CD14-positive monocyte (primary cell): ENCODE results near the gene ZNF606. TPM values are rescaled to one million over a fixed set of nuclear protein-coding genes. Genes with fewer than 3 reads are reported as not detected.
"Not testable (repeated sequence)": the region's sequence is repeated elsewhere in the genome, so short reads cannot be mapped to it uniquely, and the experiment has no call there.

Experiments used
- DNase-seq, 3 donors: peaks; one replicate each; pipeline ENCODE4 v3.0.0-alpha.2; 2011 to 2022
- H2AFZ ChIP-seq: 2 replicates; pipeline ENCODE4 v1.6.0; 2012; ENCODE audit warnings: mild to moderate bottlenecking, low read depth, low read length, inconsistent platforms; ENCODE audit not compliant: insufficient read depth, poor library complexity, severe bottlenecking
- H3K27ac ChIP-seq, 2 donors: 1 replicate in 1 of 2; 2 replicates in 1 of 2; pipeline ENCODE4 v1.5.1; 2012 to 2013; ENCODE audit warnings: low read length in 2 of 2, control low read depth in 1 of 2, inconsistent platforms in 1 of 2, low read depth in 1 of 2, mild to moderate bottlenecking in 1 of 2
- H3K27me3 ChIP-seq, 2 donors: one replicate each; pipeline versions ENCODE4 v1.6.0 to v1.6.1; 2011 to 2013; ENCODE audit warnings: low read length in 2 of 2; ENCODE audit not compliant: control insufficient read depth in 2 of 2, insufficient read depth in 2 of 2
- H3K36me3 ChIP-seq, 2 donors: replicated peaks in 1 of 2; 1 replicate in 1 of 2; 2 replicates in 1 of 2; pipeline versions ENCODE4 v1.5.1 to v1.6.1; 2012 to 2013; ENCODE audit warnings: low read length in 2 of 2, control low read depth in 1 of 2, inconsistent platforms in 1 of 2, mild to moderate bottlenecking in 1 of 2; ENCODE audit not compliant: insufficient read depth in 2 of 2, control insufficient read depth in 1 of 2
- H3K4me1 ChIP-seq, 2 donors: 1 replicate in 1 of 2; 2 replicates in 1 of 2; pipeline versions ENCODE4 v1.5.1 to v1.6.1; 2012 to 2013; ENCODE audit warnings: low read length in 2 of 2, control low read depth in 1 of 2, inconsistent platforms in 1 of 2, mild to moderate bottlenecking in 1 of 2, moderate library complexity in 1 of 2; ENCODE audit not compliant: insufficient read depth in 2 of 2, control insufficient read depth in 1 of 2
- H3K4me2 ChIP-seq: replicated peaks from 2 replicates; pipeline ENCODE3; 2012; ENCODE audit warnings: low read length, moderate library complexity, mild to moderate bottlenecking; ENCODE audit not compliant: poor library complexity, severe bottlenecking; ENCODE audit errors: extremely low read depth
- H3K4me3 ChIP-seq, 3 experiments: fragments of 200-600 bp in 1 of 3; sonication (generic) in 1 of 3; replicated peaks in 1 of 3; 1 replicate in 2 of 3; 2 replicates in 1 of 3; pipeline ENCODE4 v1.5.1; 2011 to 2013; ENCODE audit warnings: low read length in 3 of 3, mild to moderate bottlenecking in 3 of 3, control low read depth in 2 of 3, low read depth in 2 of 3, inconsistent platforms in 1 of 3, moderate library complexity in 1 of 3
- H3K79me2 ChIP-seq: 2 replicates; pipeline ENCODE4 v1.6.0; 2012; ENCODE audit warnings: mild to moderate bottlenecking, control low read depth, inconsistent platforms, low read length, moderate library complexity; ENCODE audit not compliant: insufficient read depth
- H3K9ac ChIP-seq: 2 replicates; pipeline ENCODE4 v1.6.0; 2017; ENCODE audit warnings: low read length, mild to moderate bottlenecking; ENCODE audit not compliant: insufficient read depth, poor library complexity, severe bottlenecking
- H3K9me3 ChIP-seq, 2 donors: replicated peaks in 1 of 2; 1 replicate in 1 of 2; 2 replicates in 1 of 2; pipeline versions ENCODE4 v1.5.1 to v1.6.1; 2012 to 2013; ENCODE audit warnings: low read length in 2 of 2, control low read depth in 1 of 2; ENCODE audit not compliant: control insufficient read depth in 1 of 2, insufficient read depth in 1 of 2
- H4K20me1 ChIP-seq: 2 replicates; pipeline ENCODE4 v1.6.0; 2012; ENCODE audit warnings: mild to moderate bottlenecking, low read length, control low read depth, moderate library complexity; ENCODE audit not compliant: insufficient read depth
- H3K27ac Mint-ChIP-seq, 7 donors: one replicate each; pipeline ENCODE4 v1.8.0; 2020; ENCODE audit warnings: mild to moderate bottlenecking in 7 of 7, mixed read lengths in 7 of 7, moderate library complexity in 6 of 7, inconsistent platforms in 2 of 7
- H3K27me3 Mint-ChIP-seq, 3 donors: one replicate each; pipeline ENCODE4 v1.8.0; 2021 to 2022; ENCODE audit warnings: low read depth in 3 of 3, mild to moderate bottlenecking in 3 of 3, mixed read lengths in 3 of 3, moderate library complexity in 3 of 3, inconsistent platforms in 1 of 3
- H3K36me3 Mint-ChIP-seq, 2 donors: one replicate each; pipeline ENCODE4 v1.8.0; 2020; ENCODE audit warnings: mixed read lengths in 2 of 2, inconsistent platforms in 1 of 2, mild to moderate bottlenecking in 1 of 2
- H3K4me1 Mint-ChIP-seq: one replicate; pipeline ENCODE4 v1.8.0; 2020; ENCODE audit warnings: mild to moderate bottlenecking, mixed read lengths
- H3K4me3 Mint-ChIP-seq, 2 donors: one replicate each; pipeline ENCODE4 v1.8.0; 2020; ENCODE audit warnings: mild to moderate bottlenecking in 2 of 2, mixed read lengths in 2 of 2, moderate library complexity in 1 of 2
- H3K9me3 Mint-ChIP-seq, 7 donors: one replicate each; pipeline ENCODE4 v1.8.0; 2020 to 2022; ENCODE audit warnings: mixed read lengths in 7 of 7, mild to moderate bottlenecking in 6 of 7, moderate library complexity in 6 of 7, inconsistent platforms in 2 of 7
- CTCF ChIP-seq: fragments of 200-600 bp; IDR thresholded peaks from one replicate; pipeline ENCODE4 v1.8.0; 2022; ENCODE audit warnings: antibody characterized with exemption, mild to moderate bottlenecking
- WGBS: methylation state at CpG from one replicate; pipeline ENCODE4 v1.1.5; 2013; ENCODE audit warnings: missing lambda C conversion rate; ENCODE audit not compliant: insufficient coverage; 5-methylcytosine and 5-hydroxymethylcytosine counted together
- intact Hi-C, 2 donors: fragments of 100-400 bp; cut with micrococcal nuclease; formaldehyde crosslinking; loops; one replicate each; pipeline versions ENCODE4 v1.15.0 to v1.15.1; 2023
- polyA plus RNA-seq, 3 donors: library from polyadenylated mRNA; depleted of rRNA in 1 of 3; unstranded in 2 of 3; stranded (reverse) in 1 of 3; fragments of 300-500 nt in 2 of 3; fragments of >200 nt in 1 of 3; fragmentation: Illumina TruSeq in 2 of 3; gene quantifications; 1 replicate in 2 of 3; 2 replicates in 1 of 3; pipeline ENCODE4 v1.2.3, GENCODE V29; 2012 to 2021

Gene ZNF606
- polyA plus RNA-seq, 3 donors = 0.87 to 1.7 (median 1.2) TPM

DNA sequence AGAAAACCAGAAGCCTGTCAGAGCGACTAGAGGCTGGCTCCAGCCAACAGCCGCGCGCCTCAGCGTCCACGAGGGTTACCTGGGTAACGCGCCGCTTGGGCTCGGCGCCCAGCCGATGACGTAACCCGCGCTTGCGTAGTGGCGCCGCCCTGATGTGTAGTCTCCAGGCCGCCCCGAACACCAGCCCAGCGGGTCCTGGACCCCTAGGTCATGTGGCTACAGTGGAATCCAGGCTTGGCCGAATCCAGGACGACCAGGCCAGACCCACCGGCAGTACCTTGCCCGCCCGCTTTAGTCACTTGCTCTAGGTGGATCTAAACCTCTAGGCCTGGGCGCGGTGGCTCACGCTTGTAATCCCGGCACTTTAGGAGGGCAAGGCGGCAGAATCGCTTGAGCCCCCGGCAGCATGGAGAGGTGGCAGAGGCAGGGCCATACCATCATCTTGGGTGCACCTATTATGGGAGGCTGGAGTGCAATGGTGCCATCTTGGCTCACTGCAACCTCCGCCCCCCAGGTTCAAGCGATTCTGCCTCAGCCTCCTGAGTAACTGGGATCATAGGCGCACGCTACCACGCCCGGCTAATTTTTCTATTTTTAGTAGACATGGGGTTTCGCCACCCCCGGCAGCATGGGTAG lies 7.2 kb upstream of the ZNF606 start:
- Mint-ChIP-seq H3K4me3 (peak overlapping the region; percentile 75 to 85), H3K36me3 (peaks cover 20 to 31% of the 10 kb centered on the region in 2 donors), H3K4me1 (peaks cover 17% of the 10 kb centered on the region), H3K9me3 (peaks cover 63 to 91% (median 80%) of the 10 kb centered on the region in 7 donors), H3K27me3 (peaks cover 0 to 22% (median 10%) of the 10 kb centered on the region in 3 donors), H3K27ac (peak overlapping the region in 3 of 7 donors; percentile 20 to 75 (median 46))
- intact Hi-C loops = loop anchor here (2.0 to 10.0 kb wide), 4 partner anchors 29 to 295 kb away; partner anchors contain the start of genes ERVK3-1 (in 1 of the 2), ZNF274 (in 1 of the 2) and ZNF776 (in 1 of the 2)
- Histone ChIP-seq H3K27ac (no peak overlapping the region), H3K4me3 (peak overlapping the region; percentile 26 to 78 (median 40)), H2AFZ (peak overlapping the region; percentile 91), H3K27me3 (no peaks in the 10 kb centered on the region), H3K79me2 (no peaks in the 10 kb centered on the region), H3K9me3 (peaks cover 69 to 81% of the 10 kb centered on the region in 2 donors), H3K36me3 (peaks cover 3 to 27% of the 10 kb centered on the region in 2 donors), H3K4me2 (peak overlapping the region; percentile 92), H3K9ac (peak overlapping the region; percentile 66), H3K4me1 (peaks cover 10 to 12% of the 10 kb centered on the region in 2 donors), H4K20me1 (no peaks in the 10 kb centered on the region)
- WGBS = 3% methylated on average over 34 of the region's 41 CpGs
- DNase-seq = peak; percentile 65 to 75 (median 65)
- TF ChIP-seq CTCF = no peak

DNA sequence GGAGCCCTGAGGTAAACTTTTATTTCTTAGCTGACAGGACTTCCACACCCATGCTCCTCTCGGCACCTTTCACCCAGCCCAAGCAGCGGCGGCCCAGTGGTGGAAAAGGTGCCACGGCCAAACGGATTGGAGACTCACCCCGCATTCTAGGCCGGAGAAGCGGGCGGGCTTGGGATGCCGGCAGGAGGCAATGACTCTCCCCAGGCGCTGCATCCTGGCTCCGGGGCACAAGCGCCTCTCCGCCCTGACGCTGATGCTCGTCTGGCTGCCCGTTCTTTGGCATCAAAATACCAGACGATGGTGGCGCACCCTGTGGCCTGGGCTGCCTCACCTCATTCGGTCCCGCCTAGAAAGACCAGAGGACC lies 6.7 kb upstream of the ZNF606 start:
- no peak for TF ChIP-seq CTCF
- peaks cover 19% of the 10 kb centered on the region for H3K4me1 Mint-ChIP-seq
- H3K9me3 ChIP-seq = peaks cover 74 to 82% of the 10 kb centered on the region in 2 donors
- H3K79me2 ChIP-seq = no peaks in the 10 kb centered on the region
- peak overlapping the region; percentile 92 for H3K4me2 ChIP-seq
- peak overlapping the region; percentile 75 to 85 for H3K4me3 Mint-ChIP-seq
- peaks cover 3 to 32% of the 10 kb centered on the region in 2 donors for H3K36me3 ChIP-seq
- no peaks in the 10 kb centered on the region for H3K27me3 ChIP-seq
- peak overlapping the region; percentile 66 for H3K9ac ChIP-seq
- H3K4me1 ChIP-seq = peaks cover 10 to 12% of the 10 kb centered on the region in 2 donors
- H3K9me3 Mint-ChIP-seq = peaks cover 68 to 95% (median 85%) of the 10 kb centered on the region in 7 donors
- 2% methylated on average over 21 of the region's 21 CpGs for WGBS
- no peak overlapping the region for H3K27ac Mint-ChIP-seq
- H2AFZ ChIP-seq = peak overlapping the region; percentile 91
- peaks cover 25 to 36% of the 10 kb centered on the region in 2 donors for H3K36me3 Mint-ChIP-seq
- intact Hi-C loops = loop anchor here (10.0 kb wide), 3 partner anchors 176 to 296 kb away; partner anchors contain the start of genes ERVK3-1 (in 1 of the 2), ZNF274 (in 1 of the 2) and ZNF776 (in 1 of the 2)
- peaks cover 0 to 22% (median 10%) of the 10 kb centered on the region in 3 donors for H3K27me3 Mint-ChIP-seq
- H3K27ac ChIP-seq = no peak overlapping the region
- H3K4me3 ChIP-seq = peak overlapping the region; percentile 26 to 78 (median 40)
- DNase-seq = no peak
- no peaks in the 10 kb centered on the region for H4K20me1 ChIP-seq

DNA sequence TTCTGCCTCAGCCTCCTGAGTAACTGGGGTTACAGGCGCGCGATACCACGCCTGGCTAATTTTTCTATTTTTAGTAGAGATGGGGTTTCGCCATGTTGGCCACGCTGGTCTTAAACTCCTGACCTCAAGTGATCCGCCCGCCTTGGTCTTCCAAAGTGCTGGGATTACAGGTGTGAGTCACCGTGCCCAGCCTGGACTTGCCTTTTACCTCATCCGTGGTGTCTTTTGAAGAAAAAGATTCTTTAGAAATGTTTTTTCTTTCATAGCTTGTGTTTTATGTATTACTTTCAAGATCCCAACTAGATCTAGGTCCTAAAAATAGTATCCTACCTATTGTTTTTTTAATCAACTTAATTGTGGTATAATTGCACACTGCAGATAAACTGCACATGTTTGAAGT lies 6.3 kb upstream of the ZNF606 start:
- Mint-ChIP-seq H3K4me1 (peaks cover 24% of the 10 kb centered on the region), H3K9me3 (peaks cover 72 to 96% (median 89%) of the 10 kb centered on the region in 7 donors), H3K27me3 (peaks cover 0 to 22% (median 10%) of the 10 kb centered on the region in 3 donors), H3K36me3 (peaks cover 29 to 40% of the 10 kb centered on the region in 2 donors), H3K4me3 (peak overlapping the region in 1 of 2 donors; percentile 49)
- WGBS = 50% methylated on average over 2 of the region's 10 CpGs
- Histone ChIP-seq H2AFZ (peak overlapping the region; percentile 91), H3K4me2 (peak overlapping the region; percentile 92), H3K4me3 (peak overlapping the region in 1 of 3 experiments; percentile 78), H3K4me1 (peaks cover 10 to 12% of the 10 kb centered on the region in 2 donors), H3K36me3 (peaks cover 3 to 35% of the 10 kb centered on the region in 2 donors), H3K9me3 (peaks cover 78 to 86% of the 10 kb centered on the region in 2 donors)
- not testable (repeated sequence) for H4K20me1 ChIP-seq, DNase-seq, H3K79me2 ChIP-seq, H3K27ac ChIP-seq, H3K27ac Mint-ChIP-seq, H3K9ac ChIP-seq, H3K27me3 ChIP-seq
- intact Hi-C loops = loop anchor here (10.0 kb wide), 3 partner anchors 176 to 296 kb away; partner anchors contain the start of genes ERVK3-1 (in 1 of the 2), ZNF274 (in 1 of the 2) and ZNF776 (in 1 of the 2)
